NT2/D1 (cell line): Measurements from ENCODE around the gene CACNA2D1.

Experiments used
- SUZ12 ChIP-seq: IDR thresholded peaks from 2 replicates; pipeline ENCODE4 v1.6.1; 2011; ENCODE audit not compliant: insufficient read length, insufficient read depth; ENCODE audit errors: extremely low read depth
- YY1 ChIP-seq: IDR thresholded peaks from 2 replicates; pipeline ENCODE4 v1.6.1; 2011; ENCODE audit not compliant: insufficient read length, insufficient read depth
- ZNF274 ChIP-seq: IDR thresholded peaks from 2 replicates; pipeline ENCODE4 v1.6.1; 2011; ENCODE audit warnings: mild to moderate bottlenecking, low read depth, low read length

DNA sequence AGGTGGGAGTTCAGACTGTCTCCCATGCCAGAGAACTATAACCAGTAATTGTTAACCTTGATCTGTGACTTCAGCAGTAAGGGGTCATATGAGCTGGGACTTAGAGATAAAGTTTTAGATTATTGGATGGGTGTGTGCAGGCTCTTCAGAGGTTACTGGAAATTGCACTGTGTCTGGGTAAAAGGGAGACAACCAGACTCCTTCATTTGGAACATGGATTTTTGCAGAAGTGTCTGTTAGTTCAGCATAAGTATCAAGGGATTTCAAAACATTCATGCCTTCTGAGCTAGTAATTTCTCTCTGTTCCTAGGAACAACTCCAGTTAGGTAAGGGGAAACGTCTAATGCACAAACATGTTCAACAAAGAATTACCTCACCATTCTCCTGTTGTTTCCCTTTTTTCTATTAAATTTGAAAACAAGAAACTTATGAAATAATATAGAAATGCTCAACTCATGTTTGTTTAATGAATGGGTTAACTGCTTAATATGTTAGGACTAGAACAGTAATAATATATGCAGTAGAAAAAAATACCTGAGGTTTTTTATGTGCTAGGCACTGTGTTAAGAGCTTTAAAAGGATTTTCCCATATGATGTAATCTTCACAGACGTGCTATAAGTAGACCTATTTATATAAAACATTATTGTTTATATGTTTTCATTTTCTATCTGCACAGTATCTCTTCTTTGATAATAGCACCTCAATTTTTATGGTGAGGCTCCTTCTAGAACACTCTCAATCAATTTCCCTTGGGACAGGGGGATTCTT lies 233.0 kb downstream of the CACNA2D1 start:
- TF ChIP-seq YY1 = no peak
- no peak for TF ChIP-seq SUZ12
- no peak for TF ChIP-seq ZNF274
